Motor neuron (in vitro differentiated cells): ENCODE results near the gene AOPEP. TPM values are rescaled to one million over a fixed set of nuclear protein-coding genes. Genes with fewer than 3 reads are reported as not detected.

ENCODE experiments used
- ATAC-seq, 8 experiments: fragments of 200-7000 bp; cut with Tn5 transposase; replicated peaks in 6 of 8; 2 replicates each; pipeline ENCODE4 v1.8.0; 2021; ENCODE audit warnings: mild to moderate bottlenecking in 8 of 8, moderate library complexity in 8 of 8
- H3K27ac ChIP-seq, 2 donors: fragments of 250-450 bp; sonication (Bioruptor Pico); 2 replicates each; pipeline ENCODE4 v1.9.0; 2021; ENCODE audit warnings: antibody characterized with exemption in 2 of 2, mild to moderate bottlenecking in 2 of 2, moderate library complexity in 1 of 2
- H3K4me1 ChIP-seq, 2 donors: fragments of 250-450 bp; sonication (Bioruptor Pico); replicated peaks in 1 of 2; 2 replicates each; pipeline ENCODE4 v1.6.1; 2021; ENCODE audit warnings: antibody characterized with exemption in 2 of 2, mild to moderate bottlenecking in 2 of 2, moderate library complexity in 1 of 2
- H3K4me3 ChIP-seq, 5 donors: fragments of 250-450 bp; sonication (Bioruptor Pico); 2 replicates each; pipeline ENCODE4 v1.9.0; 2021; ENCODE audit warnings: antibody characterized with exemption in 5 of 5, mild to moderate bottlenecking in 5 of 5, moderate library complexity in 4 of 5
- WGBS, 10 experiments: fragments of 450-650 bp; shearing (Covaris generic); methylation state at CpG; one replicate each; pipeline ENCODE4 v1.0.0; 2022; 5-methylcytosine and 5-hydroxymethylcytosine counted together
- in situ Hi-C, 9 experiments: fragments of 400-800 bp; cut with MboI; loops; one replicate each; pipeline ENCODE4 v1.15.0; 2021; ENCODE audit warnings: low sequenced_read_pairs in 9 of 9, low pct_unique_long_range_greater_than_20kb in 2 of 9; ENCODE audit not compliant: unreplicated experiment in 9 of 9
- total RNA-seq, 8 experiments: library from RNA; unstranded; fragments of 300-600 nt; gene quantifications; 2 replicates each; pipeline versions ENCODE4 v1.2.3 to v1.2.4, GENCODE V29; 2022

Gene AOPEP
- total RNA-seq, 8 experiments from 2014 or later = 8.0 to 152 (median 16.8) TPM

DNA sequence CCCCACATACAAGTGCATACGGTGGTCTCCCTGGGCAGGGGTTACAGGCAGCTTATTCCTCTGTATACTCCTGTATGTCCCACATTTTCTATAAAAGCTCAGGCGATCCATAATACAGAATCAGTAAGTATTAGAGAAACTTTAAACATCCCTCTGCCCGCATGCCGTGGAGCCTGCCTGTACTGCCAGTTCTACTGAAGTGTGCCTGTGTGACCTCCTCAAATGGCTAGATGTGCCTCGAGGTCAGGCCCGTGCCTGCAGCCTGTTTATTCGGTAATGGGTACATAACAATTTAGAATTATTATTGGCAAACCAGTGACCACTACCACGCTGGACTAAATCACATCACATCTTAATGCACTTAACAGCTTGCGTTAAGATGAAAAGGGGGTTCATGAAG, 400.2 kb downstream of the AOPEP start:
- Histone ChIP-seq H3K4me1 (peaks cover 23 to 42% of the 10 kb centered on the region in 2 donors), H3K4me3 (no peak overlapping the region), H3K27ac (no peak overlapping the region)
- 67 to 100% (median 94%) methylated on average over 1 to 9 of the region's 9 CpGs; no CpG with 5 or more reads in 3 of the 10 experiments for WGBS, 10 experiments
- in situ Hi-C loops = loop anchor here in 4 of 9 experiments (10.0 to 25.0 kb wide), 4 partner anchors 352 to 452 kb away; no protein-coding TSS in a partner anchor
- ATAC-seq = no peak

DNA sequence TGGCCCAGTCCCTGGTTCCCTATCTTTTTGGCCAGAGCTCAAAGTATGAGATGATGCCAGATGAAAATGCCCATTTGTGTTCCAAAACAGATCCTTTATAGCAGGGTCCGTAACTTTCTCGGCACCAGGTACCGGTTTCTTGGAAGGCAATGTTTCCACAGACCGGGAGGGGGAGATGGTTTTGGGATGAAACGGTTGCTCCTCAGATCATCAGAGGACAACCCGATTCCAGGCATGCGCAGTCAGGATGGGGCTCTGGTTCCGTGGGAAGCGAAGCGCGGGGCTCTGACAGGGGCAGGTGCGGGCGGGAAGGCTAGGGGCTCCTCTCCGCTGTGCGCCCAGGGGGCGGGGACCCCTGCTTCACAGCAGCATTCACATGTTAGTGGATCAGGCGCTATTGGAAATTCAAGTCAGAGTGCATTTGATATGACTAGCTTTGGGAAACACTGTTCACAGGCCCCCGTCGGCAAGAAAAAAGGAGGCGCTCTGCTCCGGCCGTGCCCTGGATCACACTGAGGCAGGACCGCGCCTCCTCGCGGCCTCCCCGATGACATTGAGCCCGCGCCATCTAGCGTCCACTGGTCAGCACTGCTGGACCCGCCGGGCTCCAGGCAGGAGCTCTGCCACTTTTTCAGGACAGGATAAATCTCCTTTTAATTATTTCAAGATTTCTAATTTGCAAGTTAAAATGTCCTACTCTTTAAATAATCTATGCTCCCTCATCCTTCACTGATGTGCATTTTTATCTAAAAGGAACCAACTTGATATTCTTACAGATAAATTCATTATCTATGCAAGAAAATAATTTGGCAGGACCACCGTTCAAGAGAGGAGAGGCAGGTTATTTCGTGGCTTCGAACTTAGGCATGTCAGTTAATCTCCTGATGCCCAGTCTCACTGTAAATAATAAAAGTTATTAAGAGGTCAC, 401.0 kb downstream of the AOPEP start:
- H3K4me1 ChIP-seq = peaks cover 29 to 50% of the 10 kb centered on the region in 2 donors
- in situ Hi-C loops = loop anchor here in 4 of 9 experiments (10.0 to 25.0 kb wide), 4 partner anchors 353 to 453 kb away; no protein-coding TSS in a partner anchor
- H3K4me3 ChIP-seq = peak overlapping the region in 4 of 5 donors; percentile 2 to 14 (median 4)
- 11 to 83% (median 38%) methylated on average over 3 to 16 of the region's 35 CpGs; no CpG with 5 or more reads in 1 of the 10 experiments for WGBS, 10 experiments
- ATAC-seq = peak; percentile 78 to 97 (median 88)
- no peak overlapping the region for H3K27ac ChIP-seq

DNA sequence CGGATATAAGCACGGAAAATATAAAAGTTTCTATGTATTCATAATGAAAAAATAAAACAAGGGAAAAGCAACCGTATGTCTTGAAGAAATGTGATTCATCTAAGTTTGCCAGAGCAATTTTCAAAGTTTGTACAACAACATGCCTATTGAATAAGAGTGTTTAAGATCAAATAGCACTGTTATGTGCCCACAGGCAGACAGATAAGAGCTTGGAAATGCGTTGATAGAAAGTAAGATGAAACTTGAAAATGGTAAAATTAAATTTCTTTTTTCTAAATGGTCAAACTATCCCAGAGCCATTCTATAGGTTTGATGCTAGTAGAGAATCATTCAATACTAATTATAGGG, 401.7 kb downstream of the AOPEP start:
- 25 to 96% (median 84%) methylated on average over 1 to 4 of the region's 4 CpGs for WGBS, 10 experiments
- Histone ChIP-seq H3K4me1 (peaks cover 34 to 54% of the 10 kb centered on the region in 2 donors), H3K4me3 (no peak overlapping the region), H3K27ac (no peak overlapping the region)
- in situ Hi-C loops = loop anchor here in 4 of 9 experiments (10.0 to 25.0 kb wide), 4 partner anchors 353 to 453 kb away; no protein-coding TSS in a partner anchor
- ATAC-seq = no peak

DNA sequence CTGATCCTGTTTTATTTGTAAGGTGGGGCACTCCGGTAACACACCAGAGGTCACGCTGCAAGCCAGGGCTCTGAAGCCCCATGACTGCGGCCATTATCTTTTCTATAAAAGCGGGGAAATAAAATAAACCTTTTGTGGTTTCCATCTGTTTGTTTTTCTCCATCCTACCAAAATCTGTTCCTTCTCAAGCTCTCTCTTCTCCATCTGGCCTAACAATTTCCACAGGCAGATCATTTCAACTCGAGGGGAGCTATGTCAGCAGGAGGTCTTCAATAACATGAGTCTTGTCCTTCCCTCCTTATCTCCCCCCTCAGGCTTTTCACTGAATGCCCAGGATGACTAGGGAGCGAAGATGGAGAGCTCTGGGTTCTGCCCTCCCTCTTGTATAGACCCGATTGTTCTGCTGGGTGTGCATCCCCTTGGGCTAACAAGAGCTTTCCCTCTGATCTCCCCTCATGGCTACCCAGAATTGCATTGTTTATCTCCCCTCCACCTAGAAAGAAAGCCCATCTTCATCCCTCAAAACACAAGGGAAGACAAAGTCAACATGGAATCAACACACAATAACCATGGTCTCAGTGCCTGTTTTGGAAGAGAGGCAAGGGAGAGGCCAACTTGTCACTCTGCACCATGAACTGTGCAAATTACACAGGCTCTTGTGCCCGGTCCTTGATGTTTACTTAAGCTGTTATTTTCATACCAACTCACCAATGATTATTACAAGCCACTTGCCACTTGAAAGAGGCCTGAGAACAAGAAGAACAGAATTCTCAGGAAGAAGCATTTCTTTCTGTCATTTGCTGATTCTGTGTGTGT, 403.2 kb downstream of the AOPEP start:
- WGBS, 10 experiments = 0 to 84% (median 31%) methylated on average over 1 to 8 of the region's 8 CpGs; no CpG with 5 or more reads in 3 of the 10 experiments
- peaks cover 48 to 63% of the 10 kb centered on the region in 2 donors for H3K4me1 ChIP-seq
- ATAC-seq = no peak
- no peak overlapping the region for H3K4me3 ChIP-seq
- in situ Hi-C loops = loop anchor here in 4 of 9 experiments (10.0 to 25.0 kb wide), 4 partner anchors 355 to 455 kb away; no protein-coding TSS in a partner anchor
- H3K27ac ChIP-seq = peak overlapping the region; percentile 12 to 49

DNA sequence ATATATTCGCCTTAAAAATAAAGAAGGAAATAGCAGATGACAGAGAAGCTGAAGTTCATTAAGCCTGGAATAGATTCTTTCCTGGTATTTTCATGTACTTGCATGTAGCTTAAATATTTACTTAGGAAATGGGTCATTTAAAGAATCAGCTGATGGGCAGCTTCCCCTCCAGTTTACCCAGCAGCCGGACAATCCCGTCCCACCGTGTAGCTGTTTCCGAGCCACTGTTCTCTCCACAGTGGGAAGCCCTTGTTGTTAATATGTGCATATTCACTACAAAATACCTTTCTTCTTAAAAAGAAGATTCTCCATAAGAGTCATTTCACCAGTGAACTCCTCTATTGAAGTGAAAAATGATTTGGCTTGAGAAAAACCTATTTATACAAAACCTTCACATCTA, 404.0 kb downstream of the AOPEP start:
- peak in 1 of 8 experiments; percentile 23 for ATAC-seq
- H3K4me1 ChIP-seq = peaks cover 51 to 68% of the 10 kb centered on the region in 2 donors
- H3K4me3 ChIP-seq = no peak overlapping the region
- in situ Hi-C loops = loop anchor here in 2 of 9 experiments (10.0 to 25.0 kb wide), 2 partner anchors 443 to 446 kb away; no protein-coding TSS in a partner anchor
- 38 to 94% (median 56%) methylated on average over 1 to 5 of the region's 5 CpGs; no CpG with 5 or more reads in 1 of the 10 experiments for WGBS, 10 experiments
- H3K27ac ChIP-seq = peak overlapping the region in 1 of 2 donors; percentile 49

DNA sequence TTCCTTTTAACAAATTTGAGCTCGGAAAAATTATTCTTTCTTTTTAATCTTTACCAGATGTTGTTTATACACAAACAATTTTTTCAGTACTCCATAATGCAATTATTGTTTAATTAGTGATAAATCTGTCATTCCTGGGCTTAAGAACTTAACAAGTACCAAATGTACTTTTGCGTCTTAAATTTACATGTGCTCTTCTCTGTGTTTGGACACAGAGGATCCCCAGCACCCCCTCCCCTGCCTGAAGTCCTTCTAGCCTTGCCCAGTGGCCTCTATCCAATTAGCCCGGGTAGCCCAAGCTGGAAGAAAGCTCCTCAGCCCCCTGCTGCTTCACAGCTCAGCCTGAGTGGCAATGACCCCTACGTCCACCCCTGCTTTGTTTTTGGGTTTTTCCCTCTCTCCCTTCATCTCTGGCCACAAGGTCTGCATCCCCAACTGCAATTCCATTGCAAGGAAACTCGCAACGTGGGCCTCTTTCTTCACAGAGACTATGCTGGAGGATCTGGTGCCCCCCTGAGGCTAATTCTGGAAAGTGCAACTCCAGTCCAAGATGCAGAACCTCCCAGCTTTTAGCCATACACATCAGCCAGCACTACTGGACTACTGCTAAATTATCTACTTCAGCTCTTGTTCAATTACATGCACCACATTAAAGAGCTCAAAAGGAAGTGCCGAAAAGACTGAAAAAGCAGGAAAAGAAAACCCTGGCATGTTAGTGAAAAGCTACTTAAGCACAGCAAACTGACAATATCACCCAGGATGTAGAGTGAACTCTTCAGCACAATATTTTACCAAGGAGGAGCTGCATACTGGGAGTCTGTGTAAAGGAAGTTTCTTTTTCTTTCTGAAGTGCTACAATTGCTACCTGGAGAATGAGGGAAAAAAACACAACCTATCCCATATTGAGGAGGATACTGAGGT, 404.8 kb downstream of the AOPEP start:
- WGBS, 10 experiments = 0 to 75% (median 15%) methylated on average over 1 to 7 of the region's 7 CpGs
- Histone ChIP-seq H3K27ac (peak overlapping the region; percentile 39 to 92), H3K4me3 (no peak overlapping the region), H3K4me1 (peaks cover 51 to 70% of the 10 kb centered on the region in 2 donors)
- peak; percentile 10 to 78 (median 22) for ATAC-seq
- in situ Hi-C loops = loop anchor here in 2 of 9 experiments (10.0 to 25.0 kb wide), 2 partner anchors 444 to 446 kb away; no protein-coding TSS in a partner anchor

DNA sequence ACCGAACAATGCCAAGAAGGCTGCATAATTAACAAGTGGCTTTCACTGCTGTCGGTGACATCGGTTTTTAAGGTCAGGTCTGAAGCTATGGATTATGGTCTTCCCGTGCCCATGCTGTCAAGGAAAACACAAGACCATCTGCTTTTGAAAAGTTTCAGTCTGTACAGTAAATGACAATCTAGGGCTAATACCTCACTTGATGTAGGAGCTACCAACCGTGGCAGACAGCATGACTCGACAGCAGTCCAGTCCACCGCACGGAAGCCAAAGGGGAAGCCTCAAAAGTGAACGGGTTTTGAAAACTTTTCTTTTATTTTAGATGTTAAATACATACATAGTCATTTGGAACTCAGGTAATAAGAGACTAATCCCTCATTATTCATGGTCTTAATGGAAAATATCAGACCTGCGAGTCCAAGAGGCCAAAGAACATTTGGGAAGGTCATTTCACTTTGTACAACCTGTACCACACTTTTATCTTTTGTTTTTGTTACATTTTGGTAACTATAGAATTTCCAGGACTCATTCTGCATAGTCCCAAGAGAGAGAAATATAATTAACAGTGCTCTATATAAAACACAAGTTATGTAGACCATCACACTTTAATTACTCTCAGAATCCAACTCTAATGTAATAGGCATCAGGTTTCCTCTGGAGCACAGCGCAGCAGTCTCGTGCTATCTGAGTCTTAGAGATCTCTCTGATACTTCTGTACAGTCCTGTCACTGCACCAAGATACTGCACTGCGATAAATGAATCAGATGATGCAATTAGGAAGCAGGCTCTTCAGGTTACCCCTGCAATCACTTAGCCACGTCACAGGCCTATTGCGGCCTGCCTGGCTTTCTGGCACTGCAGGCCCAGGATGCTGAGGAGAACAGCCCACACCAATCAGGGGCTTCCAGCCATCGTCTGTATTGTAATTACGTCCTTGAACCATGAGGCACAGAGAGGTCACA, 406.1 kb downstream of the AOPEP start:
- WGBS, 10 experiments = 58 to 91% (median 71%) methylated on average over 5 to 15 of the region's 17 CpGs; no CpG with 5 or more reads in 2 of the 10 experiments
- H3K4me1 ChIP-seq = peaks cover 51 to 70% of the 10 kb centered on the region in 2 donors
- ATAC-seq = peak in 5 of 8 experiments; percentile 92 to 95 (median 93)

DNA sequence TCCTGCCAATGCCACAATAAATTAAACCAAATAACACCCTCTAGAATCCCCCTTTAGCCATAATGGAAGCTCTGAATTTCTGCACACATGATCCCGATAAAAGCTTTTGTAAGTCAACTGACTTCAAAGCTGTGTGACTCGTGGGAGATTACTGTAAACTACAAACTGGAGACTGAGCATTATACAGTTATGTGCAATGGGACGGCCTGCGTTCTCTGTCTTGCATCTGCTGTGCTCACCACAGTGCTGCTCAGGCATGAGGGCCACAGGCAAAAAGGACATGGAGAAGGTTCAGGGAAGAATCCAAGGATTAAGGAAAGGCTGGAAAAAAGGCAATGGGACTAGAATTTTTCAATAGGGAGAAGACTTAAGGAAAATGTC, 406.8 kb downstream of the AOPEP start:
- in situ Hi-C loops = loop anchor here in 2 of 9 experiments (10.0 to 25.0 kb wide), 2 partner anchors 446 to 449 kb away; no protein-coding TSS in a partner anchor
- ATAC-seq = peak in 3 of 8 experiments; percentile 66 to 70 (median 67)
- H3K27ac ChIP-seq = peak overlapping the region; percentile 85 to 92
- WGBS, 10 experiments = 20 to 96% (median 74%) methylated on average over 1 to 4 of the region's 4 CpGs; no CpG with 5 or more reads in 4 of the 10 experiments
- peaks cover 51 to 68% of the 10 kb centered on the region in 2 donors for H3K4me1 ChIP-seq
- no peak overlapping the region for H3K4me3 ChIP-seq

More for the DNA sequence above, 406.1 kb downstream of the AOPEP start:
- no peak overlapping the region for H3K4me3 ChIP-seq
- H3K27ac ChIP-seq = peak overlapping the region; percentile 85 to 92
- in situ Hi-C loops = loop anchor here in 2 of 9 experiments (10.0 to 25.0 kb wide), 2 partner anchors 445 to 448 kb away; no protein-coding TSS in a partner anchor

DNA sequence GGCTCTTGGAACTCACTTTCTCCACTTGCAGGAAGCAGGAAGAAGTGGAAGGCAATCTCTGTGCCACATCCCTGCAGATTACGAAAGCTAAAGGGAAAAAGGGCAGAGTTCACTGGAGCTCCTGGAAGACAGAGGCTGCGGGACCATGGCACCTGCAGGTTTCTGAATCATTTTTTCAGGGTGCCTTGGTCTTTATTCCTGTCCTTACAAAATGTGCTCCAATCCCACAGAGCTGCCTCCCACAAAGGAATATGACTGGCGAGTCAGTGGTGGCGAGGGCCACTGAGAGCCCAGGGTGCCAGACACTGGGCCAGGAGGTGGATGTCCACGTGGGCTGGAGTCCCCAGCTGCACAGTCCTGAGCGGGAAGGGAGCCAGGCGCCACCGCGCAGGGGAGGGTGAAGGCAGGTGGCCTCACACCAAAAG, 408.0 kb downstream of the AOPEP start:
- Histone ChIP-seq H3K4me1 (peaks cover 46 to 60% of the 10 kb centered on the region in 2 donors), H3K27ac (peak overlapping the region; percentile 85 to 92), H3K4me3 (no peak overlapping the region)
- no peak for ATAC-seq
- 73 to 100% (median 91%) methylated on average over 1 to 6 of the region's 9 CpGs; no CpG with 5 or more reads in 3 of the 10 experiments for WGBS, 10 experiments
- in situ Hi-C loops = loop anchor here in 2 of 9 experiments (10.0 to 25.0 kb wide), 2 partner anchors 447 to 450 kb away; no protein-coding TSS in a partner anchor

DNA sequence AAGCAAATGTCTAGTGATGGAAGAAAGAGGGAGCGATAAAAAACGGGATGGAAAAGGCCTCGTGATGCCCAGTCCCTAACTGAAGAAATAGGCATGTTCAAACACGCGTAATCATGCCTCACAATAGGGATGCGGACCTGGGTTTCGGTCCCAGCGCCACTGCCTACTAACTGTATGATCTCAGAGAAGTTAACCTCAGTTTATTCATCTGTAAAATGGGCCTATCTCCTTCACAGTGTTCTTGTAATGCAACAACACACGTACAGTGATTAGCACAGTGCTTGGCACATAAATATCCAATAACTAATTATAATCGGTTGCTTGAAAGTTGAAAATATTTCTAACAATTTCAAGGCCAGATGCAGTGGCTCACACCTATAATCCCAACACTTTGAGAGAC, 409.3 kb downstream of the AOPEP start:
- no peak for ATAC-seq
- in situ Hi-C loops = loop anchor here in 2 of 9 experiments (10.0 to 25.0 kb wide), 2 partner anchors 448 to 451 kb away; no protein-coding TSS in a partner anchor
- Histone ChIP-seq H3K4me1 (peaks cover 34 to 50% of the 10 kb centered on the region in 2 donors), H3K27ac (no peak overlapping the region), H3K4me3 (no peak overlapping the region)
- 75 to 98% (median 94%) methylated on average over 3 to 10 of the region's 10 CpGs; no CpG with 5 or more reads in 1 of the 10 experiments for whole genome bisulfite sequencing, 10 experiments
